CD4-positive, CD25-positive, alpha-beta regulatory T cell (primary cell): ENCODE data around the gene CCM2. TPM values are rescaled to one million over a fixed set of nuclear protein-coding genes. Genes with fewer than 3 reads are reported as not detected.

Experiments used
- ATAC-seq, 2 donors: fragments of 150-1000 bp; cut with Tn5 transposase; one replicate each; pipeline ENCODE4 v1.10.0; 2021; ENCODE audit warnings: low read depth in 2 of 2, moderate number of reproducible peaks in 2 of 2, moderate library complexity in 1 of 2
- DNase-seq, 3 donors: peaks; one replicate each; pipeline versions ENCODE4 v3.0.0 to v3.0.0-alpha.2; 2012 to 2022; ENCODE audit warnings: mixed read lengths in 1 of 3
- H3K27ac ChIP-seq: one replicate; pipeline ENCODE4 v1.7.0; 2013; ENCODE audit warnings: mild to moderate bottlenecking, low read length; ENCODE audit not compliant: insufficient read depth, poor library complexity, severe bottlenecking
- H3K27me3 ChIP-seq: one replicate; pipeline ENCODE4 v1.7.0; 2013; ENCODE audit warnings: low read length; ENCODE audit not compliant: control insufficient read depth, insufficient read depth
- H3K36me3 ChIP-seq: one replicate; pipeline ENCODE4 v1.7.0; 2013; ENCODE audit warnings: mild to moderate bottlenecking, low read length, moderate library complexity; ENCODE audit not compliant: control insufficient read depth, insufficient read depth
- H3K4me1 ChIP-seq: 2 replicates; pipeline ENCODE4 v1.7.0; 2013; ENCODE audit warnings: mild to moderate bottlenecking, low read length; ENCODE audit not compliant: insufficient read depth, control insufficient read depth, poor library complexity, severe bottlenecking
- H3K4me3 ChIP-seq: one replicate; pipeline ENCODE4 v1.7.0; 2013; ENCODE audit warnings: low read depth, mild to moderate bottlenecking, low read length, moderate library complexity
- H3K9me3 ChIP-seq, 2 experiments: 1 replicate in 1 of 2; 2 replicates in 1 of 2; pipeline ENCODE4 v1.7.0; 2013; ENCODE audit warnings: low read length in 2 of 2, mild to moderate bottlenecking in 1 of 2, moderate library complexity in 1 of 2; ENCODE audit not compliant: control insufficient read depth in 2 of 2
- H3K27ac Mint-ChIP-seq, 3 donors: one replicate each; pipeline ENCODE4 v1.8.0; 2020 to 2022; ENCODE audit warnings: mild to moderate bottlenecking in 3 of 3, mixed read lengths in 3 of 3, moderate library complexity in 2 of 3
- H3K27me3 Mint-ChIP-seq: one replicate; pipeline ENCODE4 v1.8.0; 2022; ENCODE audit warnings: mild to moderate bottlenecking, mixed read lengths
- H3K36me3 Mint-ChIP-seq: one replicate; pipeline ENCODE4 v1.8.0; 2020; ENCODE audit warnings: mixed read lengths
- H3K4me1 Mint-ChIP-seq, 4 donors: one replicate each; pipeline ENCODE4 v1.8.0; 2020 to 2022; ENCODE audit warnings: mixed read lengths in 4 of 4, mild to moderate bottlenecking in 1 of 4
- H3K4me3 Mint-ChIP-seq, 4 donors: one replicate each; pipeline ENCODE4 v1.8.0; 2020 to 2022; ENCODE audit warnings: mild to moderate bottlenecking in 4 of 4, mixed read lengths in 4 of 4, moderate library complexity in 3 of 4
- H3K9me3 Mint-ChIP-seq, 7 donors: one replicate each; pipeline ENCODE4 v1.8.0; 2020 to 2022; ENCODE audit warnings: mixed read lengths in 7 of 7, mild to moderate bottlenecking in 3 of 7, moderate library complexity in 2 of 7
- polyA plus RNA-seq, 4 donors: library from polyadenylated mRNA; unstranded; fragments of 300-500 nt; fragmentation: Illumina TruSeq; gene quantifications; one replicate each; pipeline ENCODE4 v1.2.3, GENCODE V29; 2021
- total RNA-seq: library from RNA; stranded (reverse); gene quantifications from one replicate; pipeline ENCODE4 v1.2.3, GENCODE V29; 2022

CCM2 gene
- total and polyA plus RNA-seq, 5 donors from 2014 or later, result 139 to 190 (median 156) TPM

- Mint-ChIP-seq H3K4me3 (peak overlapping the region; percentile 70 to 95 (median 82)), H3K27me3 (peaks cover 10% of the 10 kb centered on the region), H3K36me3 (no peaks in the 10 kb centered on the region), H3K27ac (peak overlapping the region; percentile 77 to 97 (median 96)), H3K9me3 (peaks cover 0 to 2% (median 0%) of the 10 kb centered on the region in 7 donors), H3K4me1 (peaks cover 20 to 60% (median 40%) of the 10 kb centered on the region in 4 donors)
- Histone ChIP-seq H3K27ac (peak overlapping the region; percentile 82), H3K36me3 (no peaks in the 10 kb centered on the region), H3K27me3 (no peaks in the 10 kb centered on the region), H3K9me3 (no peaks in the 10 kb centered on the region), H3K4me3 (peak overlapping the region; percentile 83), H3K4me1 (peaks cover 49% of the 10 kb centered on the region)
- DNase-seq, result peak in 1 of 3 donors; percentile 75
- ATAC-seq, result no peak
Measured at GRCh38 chr7:44994877-44995554, 5.0 kb upstream of the CCM2 start.

GRCh38 chr7:44995555-44996493 lies 4.2 kb upstream of the CCM2 start:
- peak overlapping the region; percentile 77 to 97 (median 96) for H3K27ac Mint-ChIP-seq
- no peaks in the 10 kb centered on the region for H3K9me3 ChIP-seq
- DNase-seq (peak; percentile 52 to 81 (median 64)), ATAC-seq (peak in 1 of 2 donors; percentile 5)
- H3K36me3 ChIP-seq, result no peaks in the 10 kb centered on the region
- H3K4me1 Mint-ChIP-seq, result peaks cover 20 to 60% (median 40%) of the 10 kb centered on the region in 4 donors
- no peaks in the 10 kb centered on the region for H3K36me3 Mint-ChIP-seq
- H3K4me3 ChIP-seq, result peak overlapping the region; percentile 83
- H3K4me1 ChIP-seq, result peaks cover 52% of the 10 kb centered on the region
- H3K9me3 Mint-ChIP-seq, result peaks cover 0 to 2% (median 0%) of the 10 kb centered on the region in 7 donors
- H3K27me3 ChIP-seq, result no peaks in the 10 kb centered on the region
- peaks cover 10% of the 10 kb centered on the region for H3K27me3 Mint-ChIP-seq
- peak overlapping the region; percentile 70 to 95 (median 82) for H3K4me3 Mint-ChIP-seq
- peak overlapping the region; percentile 82 for H3K27ac ChIP-seq

- Histone ChIP-seq H3K9me3 (no peaks in the 10 kb centered on the region), H3K27me3 (no peaks in the 10 kb centered on the region), H3K4me1 (peaks cover 71% of the 10 kb centered on the region), H3K36me3 (peaks cover 4% of the 10 kb centered on the region), H3K4me3 (peak overlapping the region; percentile 34), H3K27ac (peak overlapping the region; percentile 84)
- ATAC-seq (no peak), DNase-seq (no peak)
- H3K27ac Mint-ChIP-seq, result peak overlapping the region; percentile 44 to 97 (median 93)
- H3K9me3 Mint-ChIP-seq, result peaks cover 0 to 2% (median 0%) of the 10 kb centered on the region in 7 donors
- peaks cover 31 to 73% (median 52%) of the 10 kb centered on the region in 4 donors for H3K4me1 Mint-ChIP-seq
- peaks cover 10% of the 10 kb centered on the region for H3K27me3 Mint-ChIP-seq
- peak overlapping the region; percentile 98 to 99 (median 98) for H3K4me3 Mint-ChIP-seq
- peaks cover 3% of the 10 kb centered on the region for H3K36me3 Mint-ChIP-seq
Measured at GRCh38 chr7:44998153-44998871, 1.7 kb upstream of the CCM2 start.

GRCh38 chr7:44999245-45000092 lies 532 bp upstream of the CCM2 start:
- Histone ChIP-seq H3K27me3 (no peaks in the 10 kb centered on the region), H3K4me3 (peak overlapping the region; percentile 87), H3K27ac (peak overlapping the region; percentile 84), H3K36me3 (peaks cover 4% of the 10 kb centered on the region), H3K9me3 (no peaks in the 10 kb centered on the region), H3K4me1 (peaks cover 66% of the 10 kb centered on the region)
- peaks cover 0 to 2% (median 0%) of the 10 kb centered on the region in 7 donors for H3K9me3 Mint-ChIP-seq
- ATAC-seq (peak; percentile 79 to 81), DNase-seq (peak; percentile 98 to 100 (median 99))
- H3K27me3 Mint-ChIP-seq, result peaks cover 10% of the 10 kb centered on the region
- H3K4me1 Mint-ChIP-seq, result peaks cover 31 to 75% (median 52%) of the 10 kb centered on the region in 4 donors
- H3K36me3 Mint-ChIP-seq, result peaks cover 3% of the 10 kb centered on the region
- peak overlapping the region; percentile 92 to 97 (median 93) for H3K27ac Mint-ChIP-seq
- peak overlapping the region; percentile 98 to 99 (median 98) for H3K4me3 Mint-ChIP-seq

GRCh38 chr7:45001138-45001694 lies 1.2 kb downstream of the CCM2 start:
- Mint-ChIP-seq H3K4me1 (peaks cover 19 to 74% (median 47%) of the 10 kb centered on the region in 4 donors), H3K27ac (peak overlapping the region; percentile 90 to 97 (median 93)), H3K36me3 (peaks cover 3% of the 10 kb centered on the region), H3K27me3 (peaks cover 10% of the 10 kb centered on the region), H3K9me3 (peaks cover 0 to 2% (median 0%) of the 10 kb centered on the region in 7 donors), H3K4me3 (peak overlapping the region; percentile 90 to 95 (median 93))
- H3K4me1 ChIP-seq, result peaks cover 56% of the 10 kb centered on the region
- peak overlapping the region; percentile 95 for H3K4me3 ChIP-seq
- peaks cover 4% of the 10 kb centered on the region for H3K36me3 ChIP-seq
- no peaks in the 10 kb centered on the region for H3K27me3 ChIP-seq
- ATAC-seq (peak; percentile 47 to 49), DNase-seq (peak; percentile 55 to 88 (median 76))
- peak overlapping the region; percentile 84 for H3K27ac ChIP-seq
- H3K9me3 ChIP-seq, result no peaks in the 10 kb centered on the region

GRCh38 chr7:45001826-45002225 lies 1.8 kb downstream of the CCM2 start:
- Histone ChIP-seq H3K4me3 (peak overlapping the region; percentile 95), H3K27me3 (no peaks in the 10 kb centered on the region), H3K36me3 (peaks cover 7% of the 10 kb centered on the region), H3K9me3 (no peaks in the 10 kb centered on the region), H3K4me1 (peaks cover 50% of the 10 kb centered on the region), H3K27ac (peak overlapping the region; percentile 84)
- peaks cover 10% of the 10 kb centered on the region for H3K27me3 Mint-ChIP-seq
- H3K27ac Mint-ChIP-seq, result peak overlapping the region; percentile 90 to 97 (median 93)
- peaks cover 3% of the 10 kb centered on the region for H3K36me3 Mint-ChIP-seq
- peaks cover 0 to 2% (median 0%) of the 10 kb centered on the region in 7 donors for H3K9me3 Mint-ChIP-seq
- peak overlapping the region; percentile 90 to 95 (median 93) for H3K4me3 Mint-ChIP-seq
- peaks cover 20 to 74% (median 42%) of the 10 kb centered on the region in 4 donors for H3K4me1 Mint-ChIP-seq
- no peak for DNase-seq
- ATAC-seq, result no peak
